PFSK-1 (cell line): ENCODE measurements around the gene AZIN2.

Experiments used
- FOXP2 ChIP-seq: optimal IDR thresholded peaks from 2 replicates; pipeline ENCODE3; 2011; ENCODE audit warnings: borderline replicate concordance, control low read depth, inconsistent platforms; ENCODE audit not compliant: insufficient read depth; ENCODE audit errors: extremely low read length, extremely low read depth
- POLR2AphosphoS5 ChIP-seq: IDR thresholded peaks from 2 replicates; pipeline ENCODE4 v1.6.1; 2012; ENCODE audit warnings: low read depth, mild to moderate bottlenecking, control low read depth, low read length, moderate library complexity
- SIN3A ChIP-seq: IDR thresholded peaks from 2 replicates; pipeline ENCODE4 v1.6.1; 2012; ENCODE audit warnings: mild to moderate bottlenecking, low read length, moderate library complexity, borderline replicate concordance; ENCODE audit not compliant: insufficient read depth
- TAF1 ChIP-seq: IDR thresholded peaks from 2 replicates; pipeline ENCODE4 v1.6.1; 2012; ENCODE audit warnings: low read length, control low read depth, borderline replicate concordance; ENCODE audit not compliant: insufficient read depth
- TF ChIP-seq, protein P1 (sequence below), 2 experiments: IDR thresholded peaks; 2 replicates each; pipeline versions ENCODE4 v1.6.1 to v1.8.0; 2011 to 2012; ENCODE audit warnings: low read depth in 2 of 2, low read length in 2 of 2, control low read depth in 1 of 2, inconsistent platforms in 1 of 2, mild to moderate bottlenecking in 1 of 2, moderate library complexity in 1 of 2; ENCODE audit not compliant: insufficient read depth in 1 of 2

DNA sequence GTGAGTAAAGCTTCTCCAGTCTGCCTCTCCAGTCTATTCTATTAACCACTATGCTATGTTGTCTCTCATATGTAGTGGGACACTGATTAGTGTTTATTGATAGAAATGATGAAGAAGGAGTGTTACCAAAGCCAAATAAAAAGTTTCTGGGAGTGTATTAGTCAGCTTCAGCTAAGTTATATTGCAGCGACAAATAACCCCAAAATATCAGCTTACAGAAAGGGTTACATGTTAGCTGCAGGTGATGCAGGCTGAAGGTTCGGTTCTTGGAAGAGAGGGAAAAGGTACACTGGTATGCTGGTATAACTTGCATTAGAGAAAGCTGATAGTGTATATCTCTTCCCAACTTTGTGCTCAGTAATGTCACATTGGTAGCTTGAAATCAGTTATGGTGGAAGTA lies 33.7 kb upstream of the AZIN2 start:
- TF ChIP-seq, protein P1, sequence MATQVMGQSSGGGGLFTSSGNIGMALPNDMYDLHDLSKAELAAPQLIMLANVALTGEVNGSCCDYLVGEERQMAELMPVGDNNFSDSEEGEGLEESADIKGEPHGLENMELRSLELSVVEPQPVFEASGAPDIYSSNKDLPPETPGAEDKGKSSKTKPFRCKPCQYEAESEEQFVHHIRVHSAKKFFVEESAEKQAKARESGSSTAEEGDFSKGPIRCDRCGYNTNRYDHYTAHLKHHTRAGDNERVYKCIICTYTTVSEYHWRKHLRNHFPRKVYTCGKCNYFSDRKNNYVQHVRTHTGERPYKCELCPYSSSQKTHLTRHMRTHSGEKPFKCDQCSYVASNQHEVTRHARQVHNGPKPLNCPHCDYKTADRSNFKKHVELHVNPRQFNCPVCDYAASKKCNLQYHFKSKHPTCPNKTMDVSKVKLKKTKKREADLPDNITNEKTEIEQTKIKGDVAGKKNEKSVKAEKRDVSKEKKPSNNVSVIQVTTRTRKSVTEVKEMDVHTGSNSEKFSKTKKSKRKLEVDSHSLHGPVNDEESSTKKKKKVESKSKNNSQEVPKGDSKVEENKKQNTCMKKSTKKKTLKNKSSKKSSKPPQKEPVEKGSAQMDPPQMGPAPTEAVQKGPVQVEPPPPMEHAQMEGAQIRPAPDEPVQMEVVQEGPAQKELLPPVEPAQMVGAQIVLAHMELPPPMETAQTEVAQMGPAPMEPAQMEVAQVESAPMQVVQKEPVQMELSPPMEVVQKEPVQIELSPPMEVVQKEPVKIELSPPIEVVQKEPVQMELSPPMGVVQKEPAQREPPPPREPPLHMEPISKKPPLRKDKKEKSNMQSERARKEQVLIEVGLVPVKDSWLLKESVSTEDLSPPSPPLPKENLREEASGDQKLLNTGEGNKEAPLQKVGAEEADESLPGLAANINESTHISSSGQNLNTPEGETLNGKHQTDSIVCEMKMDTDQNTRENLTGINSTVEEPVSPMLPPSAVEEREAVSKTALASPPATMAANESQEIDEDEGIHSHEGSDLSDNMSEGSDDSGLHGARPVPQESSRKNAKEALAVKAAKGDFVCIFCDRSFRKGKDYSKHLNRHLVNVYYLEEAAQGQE (IDR thresholded peaks at IDR 0.05; ENCODE audit: insufficient read depth in 1 of 2, low read depth in 2 of 2, low read length in 2 of 2) = no peak
- no peak for TF ChIP-seq POLR2AphosphoS5
- no peak for TF ChIP-seq TAF1
- TF ChIP-seq SIN3A = no peak
- no peak for TF ChIP-seq FOXP2
